ENCODE measurements around the gene NKD1. TPM values are rescaled to one million over a fixed set of nuclear protein-coding genes. Genes with fewer than 3 reads are reported as not detected.

NKD1 gene
- total RNA-seq, 1 donor: under 0.01 TPM

- DNase-seq (ENCODE audit: insufficient read length, low spot score, missing footprints): no peak
- no peaks in the 10 kb centered on the region for H3K36me3 ChIP-seq (ENCODE audit: insufficient read depth, low read length)
- no peak overlapping the region for H3K27ac ChIP-seq (ENCODE audit: low read depth, low read length)
- peaks cover 29% of the 10 kb centered on the region for H3K27me3 ChIP-seq (ENCODE audit: insufficient read depth, low read length)
- H3K9me3 ChIP-seq (ENCODE audit: low read depth, low read length): no peaks in the 10 kb centered on the region
- TF ChIP-seq CTCF (IDR thresholded peaks at IDR 0.05; ENCODE audit: extremely low read depth, low read depth, low read length): no peak
- H3K4me3 ChIP-seq (ENCODE audit: insufficient read depth, low read length): no peak overlapping the region
- no peak overlapping the region for H3K4me2 ChIP-seq (ENCODE audit: insufficient read depth, low read length)
- no peaks in the 10 kb centered on the region for H3K79me2 ChIP-seq (ENCODE audit: insufficient read depth, low read length)
- no peaks in the 10 kb centered on the region for H3K4me1 ChIP-seq (ENCODE audit: insufficient read depth, low read length)
- no peaks in the 10 kb centered on the region for H4K20me1 ChIP-seq (ENCODE audit: insufficient read depth, low read length)
- no peak overlapping the region for H2AFZ ChIP-seq (ENCODE audit: low read length)
Measured at GRCh38 chr16:50542703-50543102, 5.5 kb upstream of the NKD1 start.

DNA sequence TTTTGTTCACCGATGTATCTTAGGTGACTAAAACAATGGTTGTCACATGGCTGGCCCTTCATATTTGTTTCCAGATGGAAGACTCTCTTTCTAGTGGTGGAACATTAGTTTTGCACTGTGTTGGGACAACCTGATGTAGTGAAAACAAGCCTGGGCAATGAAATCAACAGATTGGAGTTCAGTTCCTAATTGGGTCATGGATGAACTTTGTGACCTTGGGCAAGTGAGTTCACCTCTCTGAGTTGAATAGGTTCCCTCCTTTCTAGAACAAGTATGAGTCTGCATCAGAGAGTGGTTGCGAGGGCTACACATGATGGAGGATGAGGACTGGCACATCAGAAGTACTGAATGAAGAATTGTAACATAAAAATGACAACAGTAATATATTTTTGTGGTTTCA lies 2.1 kb upstream of the NKD1 start:
- H3K9me3 ChIP-seq (ENCODE audit: low read depth, low read length): no peaks in the 10 kb centered on the region
- TF ChIP-seq CTCF (IDR thresholded peaks at IDR 0.05; ENCODE audit: extremely low read depth, low read depth, low read length): no peak
- no peak for DNase-seq (ENCODE audit: insufficient read length, low spot score, missing footprints)
- no peak overlapping the region for H2AFZ ChIP-seq (ENCODE audit: low read length)
- no peaks in the 10 kb centered on the region for H3K36me3 ChIP-seq (ENCODE audit: insufficient read depth, low read length)
- no peak overlapping the region for H3K4me2 ChIP-seq (ENCODE audit: insufficient read depth, low read length)
- no peaks in the 10 kb centered on the region for H4K20me1 ChIP-seq (ENCODE audit: insufficient read depth, low read length)
- H3K79me2 ChIP-seq (ENCODE audit: insufficient read depth, low read length): no peaks in the 10 kb centered on the region
- H3K4me3 ChIP-seq (ENCODE audit: insufficient read depth, low read length): no peak overlapping the region
- H3K27me3 ChIP-seq (ENCODE audit: insufficient read depth, low read length): peaks cover 47% of the 10 kb centered on the region
- H3K27ac ChIP-seq (ENCODE audit: low read depth, low read length): no peak overlapping the region
- no peaks in the 10 kb centered on the region for H3K4me1 ChIP-seq (ENCODE audit: insufficient read depth, low read length)

DNA sequence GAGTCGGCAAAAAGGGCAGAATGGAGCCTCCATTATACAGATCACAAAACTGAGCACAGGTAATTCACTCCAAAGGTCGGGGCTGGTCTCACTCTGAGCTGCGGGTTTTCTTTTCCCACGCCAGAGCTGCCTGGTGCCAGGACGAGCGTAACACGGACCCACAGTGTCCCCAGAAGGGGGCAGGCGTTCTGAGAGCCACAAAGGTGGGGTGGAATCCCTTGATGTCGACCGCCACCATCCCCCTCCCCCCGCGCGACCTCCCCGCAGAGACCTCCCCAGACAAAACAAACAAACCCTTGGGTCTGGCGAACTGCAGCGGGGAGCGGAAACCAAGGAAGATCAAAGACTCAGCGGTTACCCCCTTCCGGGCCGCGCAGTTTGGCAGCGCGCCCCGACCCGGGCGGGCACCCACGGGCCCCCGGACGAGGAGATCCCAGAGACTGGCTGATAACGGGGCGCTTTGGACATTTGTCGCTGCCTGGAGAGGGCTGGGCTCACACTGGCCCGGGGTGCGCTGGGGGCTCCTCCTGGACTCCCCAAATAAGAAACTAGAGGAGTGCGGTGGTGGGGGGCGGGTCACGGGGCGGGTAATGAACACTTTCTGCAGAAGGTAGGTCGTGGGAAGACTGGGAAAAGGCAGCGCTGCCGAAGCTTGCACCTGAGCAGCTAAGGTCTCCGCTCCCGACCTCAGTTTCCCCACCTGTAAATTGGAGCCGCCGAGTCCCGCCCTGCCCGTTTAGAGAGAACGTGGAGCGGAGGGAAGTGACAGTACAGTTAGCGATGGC lies 664 bp upstream of the NKD1 start:
- no peak for TF ChIP-seq CTCF (IDR thresholded peaks at IDR 0.05; ENCODE audit: extremely low read depth, low read depth, low read length)
- H3K4me1 ChIP-seq (ENCODE audit: insufficient read depth, low read length): no peaks in the 10 kb centered on the region
- H3K27ac ChIP-seq (ENCODE audit: low read depth, low read length): no peak overlapping the region
- H3K9me3 ChIP-seq (ENCODE audit: low read depth, low read length): no peaks in the 10 kb centered on the region
- H2AFZ ChIP-seq (ENCODE audit: low read length): peak overlapping the region; percentile 69
- no peaks in the 10 kb centered on the region for H4K20me1 ChIP-seq (ENCODE audit: insufficient read depth, low read length)
- H3K79me2 ChIP-seq (ENCODE audit: insufficient read depth, low read length): no peaks in the 10 kb centered on the region
- peak overlapping the region; percentile 83 for H3K4me2 ChIP-seq (ENCODE audit: insufficient read depth, low read length)
- no peaks in the 10 kb centered on the region for H3K36me3 ChIP-seq (ENCODE audit: insufficient read depth, low read length)
- DNase-seq (ENCODE audit: insufficient read length, low spot score, missing footprints): peak; percentile 75
- H3K27me3 ChIP-seq (ENCODE audit: insufficient read depth, low read length): peaks cover 51% of the 10 kb centered on the region
- H3K4me3 ChIP-seq (ENCODE audit: insufficient read depth, low read length): peak overlapping the region; percentile 64

DNA sequence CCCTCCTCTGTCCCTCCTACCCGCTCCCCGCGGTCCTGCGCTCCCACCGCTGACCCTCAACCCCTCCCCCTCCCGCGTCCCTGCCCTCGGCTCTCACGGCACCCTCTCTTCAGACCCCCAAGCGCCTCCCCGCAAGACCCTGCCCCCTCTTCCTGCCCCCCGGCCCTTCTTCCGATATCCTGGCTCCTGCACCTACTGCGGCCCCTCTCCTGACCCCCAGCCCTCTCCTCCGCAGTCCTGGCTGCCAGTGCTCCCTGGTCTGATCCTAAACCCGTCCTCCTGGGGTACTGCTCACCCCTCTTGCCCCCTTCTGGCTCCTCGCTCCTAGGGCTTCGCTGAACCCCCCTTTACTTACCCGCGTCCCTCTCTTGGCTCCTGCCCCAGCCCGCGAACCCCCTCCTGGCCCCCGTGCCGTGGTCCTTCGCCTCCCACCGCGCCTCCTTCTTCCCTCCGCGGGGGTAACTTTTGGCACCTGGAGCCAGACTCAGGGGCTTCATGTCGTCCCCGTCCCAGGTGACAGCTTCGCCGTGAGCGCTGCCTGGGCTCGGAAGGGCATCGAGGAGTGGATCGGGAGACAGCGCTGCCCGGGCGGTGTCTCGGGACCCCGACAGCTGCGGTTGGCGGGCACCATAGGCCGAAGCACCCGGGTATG lies 839 bp downstream of the NKD1 start:
- H3K36me3 ChIP-seq (ENCODE audit: insufficient read depth, low read length): no peaks in the 10 kb centered on the region
- no peak overlapping the region for H2AFZ ChIP-seq (ENCODE audit: low read length)
- H3K4me1 ChIP-seq (ENCODE audit: insufficient read depth, low read length): no peaks in the 10 kb centered on the region
- H3K4me3 ChIP-seq (ENCODE audit: insufficient read depth, low read length): peak overlapping the region; percentile 64
- H3K9me3 ChIP-seq (ENCODE audit: low read depth, low read length): no peaks in the 10 kb centered on the region
- no peak for TF ChIP-seq CTCF (IDR thresholded peaks at IDR 0.05; ENCODE audit: extremely low read depth, low read depth, low read length)
- H3K79me2 ChIP-seq (ENCODE audit: insufficient read depth, low read length): no peaks in the 10 kb centered on the region
- peaks cover 48% of the 10 kb centered on the region for H3K27me3 ChIP-seq (ENCODE audit: insufficient read depth, low read length)
- DNase-seq (ENCODE audit: insufficient read length, low spot score, missing footprints): no peak
- no peaks in the 10 kb centered on the region for H4K20me1 ChIP-seq (ENCODE audit: insufficient read depth, low read length)
- peak overlapping the region; percentile 63 for H3K4me2 ChIP-seq (ENCODE audit: insufficient read depth, low read length)
- H3K27ac ChIP-seq (ENCODE audit: low read depth, low read length): no peak overlapping the region
